Naive thymus-derived CD4-positive, alpha-beta T cell (primary cell): ENCODE measurements around the gene FBXL17. TPM values are rescaled to one million over a fixed set of nuclear protein-coding genes. Genes with fewer than 3 reads are reported as not detected.

Source experiments
- ATAC-seq: fragments of 150-1000 bp; cut with Tn5 transposase; 2 replicates; pipeline ENCODE4 v1.10.0; 2021; ENCODE audit warnings: mild to moderate bottlenecking, moderate library complexity
- CTCF ChIA-PET: fragments of 350-600 bp; sonication (Branson Sonifier 250); formaldehyde crosslinking; loops from one replicate; lab custom pipeline; 2021; ENCODE audit warnings: antibody characterized with exemption; lab: Charles Lee
- POLR2A ChIA-PET: fragments of 350-600 bp; sonication (Branson Sonifier 250); formaldehyde crosslinking; loops from one replicate; lab custom pipeline; 2021; ENCODE audit warnings: antibody characterized with exemption, inconsistent platforms; lab: Charles Lee
- DNase-seq, 9 donors: peaks; one replicate each; pipeline versions ENCODE4 v3.0.0 to v3.0.0-alpha.2; 2020 to 2022; ENCODE audit warnings: mixed read lengths in 1 of 9
- H3K27ac ChIP-seq: one replicate; pipeline ENCODE4 v1.7.0; 2013; ENCODE audit warnings: mild to moderate bottlenecking, low read depth, low read length, moderate library complexity
- H3K27me3 ChIP-seq, 2 donors: one replicate each; pipeline ENCODE4 v1.7.0; 2013; ENCODE audit warnings: low read length in 2 of 2, mild to moderate bottlenecking in 2 of 2, moderate library complexity in 2 of 2; ENCODE audit not compliant: control insufficient read depth in 2 of 2, insufficient read depth in 2 of 2
- H3K36me3 ChIP-seq, 3 experiments: 1 replicate in 2 of 3; 2 replicates in 1 of 3; pipeline ENCODE4 v1.7.0; 2013; ENCODE audit warnings: low read length in 3 of 3, mild to moderate bottlenecking in 3 of 3, moderate library complexity in 1 of 3; ENCODE audit not compliant: insufficient read depth in 3 of 3, control insufficient read depth in 2 of 3
- H3K4me1 ChIP-seq, 2 donors: one replicate each; pipeline ENCODE4 v1.7.0; 2013; ENCODE audit warnings: low read length in 2 of 2, mild to moderate bottlenecking in 2 of 2, moderate library complexity in 1 of 2; ENCODE audit not compliant: control insufficient read depth in 2 of 2, insufficient read depth in 2 of 2
- H3K4me3 ChIP-seq: 2 replicates; pipeline ENCODE4 v1.7.0; 2013; ENCODE audit warnings: mild to moderate bottlenecking, low read length
- H3K9me3 ChIP-seq, 3 experiments: 1 replicate in 2 of 3; 2 replicates in 1 of 3; pipeline ENCODE4 v1.7.0; 2013; ENCODE audit warnings: low read length in 3 of 3; ENCODE audit not compliant: control insufficient read depth in 2 of 3
- H3K27ac Mint-ChIP-seq, 9 donors: one replicate each; pipeline ENCODE4 v1.8.0; 2020 to 2022; ENCODE audit warnings: mixed read lengths in 9 of 9, mild to moderate bottlenecking in 8 of 9, moderate library complexity in 5 of 9, inconsistent platforms in 2 of 9
- H3K27me3 Mint-ChIP-seq, 5 donors: one replicate each; pipeline ENCODE4 v1.8.0; 2021 to 2022; ENCODE audit warnings: mixed read lengths in 5 of 5, mild to moderate bottlenecking in 1 of 5
- H3K36me3 Mint-ChIP-seq, 5 donors: one replicate each; pipeline ENCODE4 v1.8.0; 2020 to 2022; ENCODE audit warnings: mixed read lengths in 5 of 5, mild to moderate bottlenecking in 3 of 5, inconsistent platforms in 1 of 5
- H3K4me1 Mint-ChIP-seq, 7 donors: one replicate each; pipeline ENCODE4 v1.8.0; 2020 to 2022; ENCODE audit warnings: mixed read lengths in 7 of 7, mild to moderate bottlenecking in 3 of 7, inconsistent platforms in 1 of 7
- H3K4me3 Mint-ChIP-seq, 10 donors: one replicate each; pipeline ENCODE4 v1.8.0; 2020 to 2022; ENCODE audit warnings: mild to moderate bottlenecking in 10 of 10, mixed read lengths in 10 of 10, moderate library complexity in 6 of 10, inconsistent platforms in 2 of 10
- H3K9me3 Mint-ChIP-seq, 11 donors: one replicate each; pipeline ENCODE4 v1.8.0; 2020 to 2022; ENCODE audit warnings: mixed read lengths in 11 of 11, mild to moderate bottlenecking in 4 of 11, inconsistent platforms in 1 of 11, moderate library complexity in 1 of 11
- intact Hi-C, 2 donors: fragments of 100-400 bp; cut with micrococcal nuclease; formaldehyde crosslinking; loops; one replicate each; pipeline ENCODE4 v1.15.1; 2023
- polyA plus RNA-seq, 2 donors: library from polyadenylated mRNA; unstranded; fragments of 300-500 nt; fragmentation: Illumina TruSeq; gene quantifications; one replicate each; pipeline ENCODE4 v1.2.3, GENCODE V29; 2021
- total RNA-seq, 6 experiments: library from RNA in 5 of 6; stranded (reverse) in 5 of 6; gene quantifications; 1 replicate in 5 of 6; 2 replicates in 1 of 6; pipeline ENCODE4 v1.2.3 and lab custom pipeline; 2021 to 2026

The FBXL17 gene
- total and polyA plus RNA-seq, 7 experiments from 2014 or later: 4.4 to 28.4 (median 19.6) TPM

- intact Hi-C loops: no loop called here
Observed at GRCh38 chr5:107815109-107815508, 566.8 kb downstream of the FBXL17 start.

GRCh38 chr5:107814183-107814827 lies 567.6 kb downstream of the FBXL17 start:
- Mint-ChIP-seq H3K9me3 (peaks cover 0 to 2% (median 0%) of the 10 kb centered on the region in 11 donors), H3K27me3 (peaks cover 4 to 20% (median 6%) of the 10 kb centered on the region in 5 donors), H3K4me3 (no peak overlapping the region), H3K4me1 (peaks cover 0 to 2% (median 0%) of the 10 kb centered on the region in 7 donors), H3K27ac (no peak overlapping the region), H3K36me3 (no peaks in the 10 kb centered on the region)
- Histone ChIP-seq H3K27me3 (no peaks in the 10 kb centered on the region), H3K9me3 (no peaks in the 10 kb centered on the region), H3K27ac (no peak overlapping the region), H3K36me3 (no peaks in the 10 kb centered on the region), H3K4me1 (no peaks in the 10 kb centered on the region), H3K4me3 (no peak overlapping the region)
- no peak for DNase-seq
- CTCF ChIA-PET: no interaction called here
- intact Hi-C loops: no loop called here
- POLR2A ChIA-PET: no interaction called here
- ATAC-seq: no peak

More at GRCh38 chr5:107815109-107815508, 566.8 kb downstream of the FBXL17 start:
- H3K36me3 ChIP-seq: no peaks in the 10 kb centered on the region
- H3K9me3 ChIP-seq: no peaks in the 10 kb centered on the region
- peaks cover 0 to 2% (median 0%) of the 10 kb centered on the region in 11 donors for H3K9me3 Mint-ChIP-seq
- peaks cover 0 to 2% (median 0%) of the 10 kb centered on the region in 7 donors for H3K4me1 Mint-ChIP-seq
- no peak for ATAC-seq
- H3K27me3 Mint-ChIP-seq: peaks cover 4 to 20% (median 6%) of the 10 kb centered on the region in 5 donors
- no peak overlapping the region for H3K4me3 Mint-ChIP-seq
- H3K4me3 ChIP-seq: no peak overlapping the region
- no peak overlapping the region for H3K27ac Mint-ChIP-seq
- CTCF ChIA-PET: no interaction called here
- H3K36me3 Mint-ChIP-seq: no peaks in the 10 kb centered on the region
- H3K4me1 ChIP-seq: no peaks in the 10 kb centered on the region
- no peak for DNase-seq
- H3K27ac ChIP-seq: no peak overlapping the region
- H3K27me3 ChIP-seq: no peaks in the 10 kb centered on the region
- POLR2A ChIA-PET: no interaction called here

- POLR2A ChIA-PET: no interaction called here
Observed at GRCh38 chr5:107813559-107813958, 568.3 kb downstream of the FBXL17 start.

GRCh38 chr5:107812570-107813141 lies 569.2 kb downstream of the FBXL17 start:
- peaks cover 0 to 2% (median 0%) of the 10 kb centered on the region in 7 donors for H3K4me1 Mint-ChIP-seq
- ChIA-PET POLR2A (no interaction called here), CTCF (no interaction called here)
- peaks cover 4 to 20% (median 6%) of the 10 kb centered on the region in 5 donors for H3K27me3 Mint-ChIP-seq
- Histone ChIP-seq H3K27ac (no peak overlapping the region), H3K36me3 (no peaks in the 10 kb centered on the region), H3K27me3 (no peaks in the 10 kb centered on the region), H3K4me1 (no peaks in the 10 kb centered on the region), H3K4me3 (no peak overlapping the region), H3K9me3 (no peaks in the 10 kb centered on the region)
- intact Hi-C loops: no loop called here
- H3K9me3 Mint-ChIP-seq: peaks cover 0 to 2% (median 0%) of the 10 kb centered on the region in 11 donors
- DNase-seq: no peak
- H3K36me3 Mint-ChIP-seq: no peaks in the 10 kb centered on the region
- no peak overlapping the region for H3K27ac Mint-ChIP-seq
- H3K4me3 Mint-ChIP-seq: no peak overlapping the region
- ATAC-seq: no peak

More at GRCh38 chr5:107813559-107813958, 568.3 kb downstream of the FBXL17 start:
- no peak for DNase-seq
- peaks cover 0 to 2% (median 0%) of the 10 kb centered on the region in 7 donors for H3K4me1 Mint-ChIP-seq
- H3K27me3 Mint-ChIP-seq: peaks cover 4 to 20% (median 6%) of the 10 kb centered on the region in 5 donors
- no peak overlapping the region for H3K27ac ChIP-seq
- H3K4me3 ChIP-seq: no peak overlapping the region
- CTCF ChIA-PET: no interaction called here
- H3K27me3 ChIP-seq: no peaks in the 10 kb centered on the region
- intact Hi-C loops: no loop called here
- peaks cover 0 to 2% (median 0%) of the 10 kb centered on the region in 11 donors for H3K9me3 Mint-ChIP-seq
- no peaks in the 10 kb centered on the region for H3K36me3 Mint-ChIP-seq
- H3K36me3 ChIP-seq: no peaks in the 10 kb centered on the region
- H3K9me3 ChIP-seq: no peaks in the 10 kb centered on the region
- ATAC-seq: no peak
- H3K4me3 Mint-ChIP-seq: no peak overlapping the region
- H3K4me1 ChIP-seq: no peaks in the 10 kb centered on the region
- no peak overlapping the region for H3K27ac Mint-ChIP-seq

GRCh38 chr5:107809201-107810034 lies 572.5 kb downstream of the FBXL17 start:
- no peaks in the 10 kb centered on the region for H3K9me3 ChIP-seq
- peaks cover 0 to 2% (median 0%) of the 10 kb centered on the region in 11 donors for H3K9me3 Mint-ChIP-seq
- no peak overlapping the region for H3K27ac ChIP-seq

More at GRCh38 chr5:107809201-107810034, 572.5 kb downstream of the FBXL17 start:
- POLR2A ChIA-PET: no interaction called here
- CTCF ChIA-PET: no interaction called here
- no peaks in the 10 kb centered on the region for H3K27me3 ChIP-seq
- Mint-ChIP-seq H3K27ac (no peak overlapping the region), H3K27me3 (peaks cover under 1 to 15% (median 6%) of the 10 kb centered on the region in 5 donors), H3K36me3 (no peaks in the 10 kb centered on the region), H3K4me1 (peaks cover 0 to 8% (median 0%) of the 10 kb centered on the region in 7 donors), H3K4me3 (no peak overlapping the region)
- DNase-seq (no peak), ATAC-seq (no peak)
- H3K4me1 ChIP-seq: no peaks in the 10 kb centered on the region
- H3K4me3 ChIP-seq: no peak overlapping the region
- intact Hi-C loops: no loop called here
- no peaks in the 10 kb centered on the region for H3K36me3 ChIP-seq
